Coronary artery (tissue), 2 donors: ENCODE data around the gene AP4B1.
"Not testable (repeated sequence)": the region's sequence is repeated elsewhere in the genome, so short reads cannot be mapped to it uniquely, and the experiment has no call there.

Experiments
- DNase-seq: peaks from one replicate; pipeline ENCODE4 v3.0.0-alpha.2; 2017; ENCODE audit warnings: low spot score
- H3K27ac ChIP-seq, 2 donors: fragments of 200-600 bp; sonication (generic); one replicate each; pipeline ENCODE4 v1.5.1; 2016 to 2019
- H3K4me3 ChIP-seq: fragments of 200-600 bp; sonication (generic); 2 replicates; pipeline ENCODE4 v1.5.1; 2016; ENCODE audit warnings: mild to moderate bottlenecking, moderate library complexity
- TF ChIP-seq, protein P1 (sequence below): fragments of 200-600 bp; sonication (generic); IDR thresholded peaks from one replicate; pipeline ENCODE4 v1.5.1; 2019; ENCODE audit warnings: antibody characterized with exemption

AP4B1 gene

DNA sequence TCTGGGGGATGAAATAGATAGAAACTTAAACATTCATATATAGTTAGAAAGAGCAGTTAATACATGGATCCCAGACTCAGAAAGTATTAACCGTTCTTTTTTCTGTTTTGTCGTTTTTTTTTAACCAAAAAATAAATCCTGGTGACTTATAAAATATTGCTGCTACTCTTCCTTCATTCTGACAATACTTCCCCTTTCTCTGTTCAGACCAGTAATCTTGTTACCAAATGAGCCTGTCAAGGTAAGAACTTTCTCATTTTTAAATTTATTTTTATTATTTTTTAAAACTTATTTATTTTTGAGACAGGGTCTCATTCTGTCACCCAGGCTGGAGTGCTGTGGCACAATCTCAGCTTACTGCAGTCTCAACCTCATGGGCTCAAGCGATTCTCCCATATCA lies 46.8 kb downstream of the AP4B1 start:
- H3K27ac ChIP-seq, result no peak overlapping the region
- DNase-seq, result no peak
- TF ChIP-seq, protein P1, sequence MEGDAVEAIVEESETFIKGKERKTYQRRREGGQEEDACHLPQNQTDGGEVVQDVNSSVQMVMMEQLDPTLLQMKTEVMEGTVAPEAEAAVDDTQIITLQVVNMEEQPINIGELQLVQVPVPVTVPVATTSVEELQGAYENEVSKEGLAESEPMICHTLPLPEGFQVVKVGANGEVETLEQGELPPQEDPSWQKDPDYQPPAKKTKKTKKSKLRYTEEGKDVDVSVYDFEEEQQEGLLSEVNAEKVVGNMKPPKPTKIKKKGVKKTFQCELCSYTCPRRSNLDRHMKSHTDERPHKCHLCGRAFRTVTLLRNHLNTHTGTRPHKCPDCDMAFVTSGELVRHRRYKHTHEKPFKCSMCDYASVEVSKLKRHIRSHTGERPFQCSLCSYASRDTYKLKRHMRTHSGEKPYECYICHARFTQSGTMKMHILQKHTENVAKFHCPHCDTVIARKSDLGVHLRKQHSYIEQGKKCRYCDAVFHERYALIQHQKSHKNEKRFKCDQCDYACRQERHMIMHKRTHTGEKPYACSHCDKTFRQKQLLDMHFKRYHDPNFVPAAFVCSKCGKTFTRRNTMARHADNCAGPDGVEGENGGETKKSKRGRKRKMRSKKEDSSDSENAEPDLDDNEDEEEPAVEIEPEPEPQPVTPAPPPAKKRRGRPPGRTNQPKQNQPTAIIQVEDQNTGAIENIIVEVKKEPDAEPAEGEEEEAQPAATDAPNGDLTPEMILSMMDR, result no peak
- H3K4me3 ChIP-seq, result no peak overlapping the region

DNA sequence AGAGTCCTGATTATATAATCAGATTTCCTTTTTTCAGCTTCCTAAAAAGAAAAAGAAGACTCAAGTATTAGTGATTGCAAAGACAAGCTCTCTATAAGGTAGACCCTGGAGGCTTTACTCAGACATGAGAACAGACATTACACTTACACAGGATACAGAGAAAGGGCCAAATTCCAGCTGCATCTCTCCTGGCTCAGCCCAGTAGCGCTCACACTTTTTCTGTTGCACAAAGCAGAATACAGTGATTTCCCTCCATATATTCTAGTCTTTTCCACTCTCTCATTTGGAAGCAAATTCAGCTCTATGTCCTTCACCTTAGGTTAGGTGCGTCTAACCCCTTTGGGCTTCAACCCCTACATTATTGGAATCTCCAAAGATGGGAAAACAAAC lies 48.2 kb downstream of the AP4B1 start:
- TF ChIP-seq, protein P1, result no peak
- DNase-seq, result no peak
- no peak overlapping the region for H3K4me3 ChIP-seq
- H3K27ac ChIP-seq, result no peak overlapping the region

DNA sequence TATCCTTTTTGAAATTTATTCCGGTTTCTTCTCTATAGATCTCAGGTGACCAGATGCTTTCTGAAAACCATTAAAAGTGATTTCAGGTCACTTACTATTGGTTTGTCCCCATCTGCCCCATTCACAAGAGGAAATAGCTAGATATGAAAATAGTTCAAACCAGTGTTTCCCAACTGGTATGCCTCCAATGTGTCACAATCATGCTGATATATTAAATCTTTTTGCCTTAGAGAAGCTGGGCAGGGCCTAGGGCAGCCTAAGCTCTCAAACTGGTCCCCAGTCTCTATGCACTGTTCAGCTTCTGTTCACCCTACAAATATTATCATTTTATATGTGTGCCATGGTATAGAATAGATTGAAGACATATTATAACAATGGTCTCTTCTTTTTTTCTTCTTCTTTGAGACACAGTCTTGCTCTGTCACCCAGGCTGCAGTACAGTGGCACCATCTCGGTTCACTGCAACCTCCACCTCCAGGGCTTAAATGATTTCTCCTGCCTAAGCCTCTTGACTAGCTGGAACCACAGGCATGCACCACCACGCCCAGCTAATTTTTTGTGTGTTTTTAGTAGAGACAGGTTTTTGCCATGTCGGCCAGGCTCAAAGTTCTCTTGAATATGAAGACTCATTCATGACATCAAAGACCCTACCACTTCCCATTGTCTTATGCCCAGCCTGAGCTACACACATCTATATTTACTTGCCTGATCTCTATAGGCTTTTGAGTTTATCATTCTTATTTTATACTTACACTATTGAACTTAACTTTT lies 48.8 kb downstream of the AP4B1 start:
- DNase-seq, result no peak
- no peak overlapping the region for H3K27ac ChIP-seq
- H3K4me3 ChIP-seq, result no peak overlapping the region
- TF ChIP-seq, protein P1, result no peak

DNA sequence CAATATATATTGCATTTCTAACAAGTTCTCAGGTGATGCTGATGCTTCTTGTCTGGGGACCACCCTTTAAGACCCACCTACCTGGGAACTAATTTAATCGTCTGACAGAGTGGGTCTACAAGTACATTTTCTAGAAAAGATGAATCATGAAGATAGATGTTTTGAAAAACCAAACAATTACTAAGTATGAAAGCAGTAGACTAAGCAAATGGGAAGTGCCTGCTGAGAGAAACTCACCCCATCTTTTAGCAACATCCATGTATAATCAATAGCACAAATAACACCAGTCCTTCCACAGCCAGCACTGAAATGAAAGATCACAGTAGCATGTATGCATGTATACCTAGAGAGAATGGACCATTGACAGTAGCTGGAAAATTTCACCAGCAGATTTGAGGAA lies 50.4 kb downstream of the AP4B1 start:
- DNase-seq, result no peak
- TF ChIP-seq, protein P1, result no peak
- Histone ChIP-seq H3K27ac (no peak overlapping the region), H3K4me3 (no peak overlapping the region)

DNA sequence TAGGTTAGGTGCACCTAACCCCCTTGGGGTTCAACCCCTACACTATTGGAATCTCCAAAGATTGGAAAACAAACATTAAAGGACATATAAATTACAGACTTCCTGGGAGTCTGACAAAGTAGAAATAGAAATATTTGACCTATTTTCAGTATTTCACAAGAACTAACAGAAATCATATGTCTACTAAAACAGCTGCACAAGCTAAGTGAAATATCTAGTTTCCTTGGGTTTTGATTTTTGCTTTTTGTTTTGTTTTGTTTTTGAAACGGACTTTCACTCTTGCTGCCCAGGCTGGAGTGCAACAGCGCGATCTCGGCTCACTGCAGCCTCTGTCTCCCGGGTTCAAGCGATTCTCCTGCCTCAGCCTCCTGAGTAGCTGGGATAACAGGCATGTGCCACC lies 51.9 kb downstream of the AP4B1 start:
- H3K27ac ChIP-seq, DNase-seq, H3K4me3 ChIP-seq: not testable (repeated sequence)

DNA sequence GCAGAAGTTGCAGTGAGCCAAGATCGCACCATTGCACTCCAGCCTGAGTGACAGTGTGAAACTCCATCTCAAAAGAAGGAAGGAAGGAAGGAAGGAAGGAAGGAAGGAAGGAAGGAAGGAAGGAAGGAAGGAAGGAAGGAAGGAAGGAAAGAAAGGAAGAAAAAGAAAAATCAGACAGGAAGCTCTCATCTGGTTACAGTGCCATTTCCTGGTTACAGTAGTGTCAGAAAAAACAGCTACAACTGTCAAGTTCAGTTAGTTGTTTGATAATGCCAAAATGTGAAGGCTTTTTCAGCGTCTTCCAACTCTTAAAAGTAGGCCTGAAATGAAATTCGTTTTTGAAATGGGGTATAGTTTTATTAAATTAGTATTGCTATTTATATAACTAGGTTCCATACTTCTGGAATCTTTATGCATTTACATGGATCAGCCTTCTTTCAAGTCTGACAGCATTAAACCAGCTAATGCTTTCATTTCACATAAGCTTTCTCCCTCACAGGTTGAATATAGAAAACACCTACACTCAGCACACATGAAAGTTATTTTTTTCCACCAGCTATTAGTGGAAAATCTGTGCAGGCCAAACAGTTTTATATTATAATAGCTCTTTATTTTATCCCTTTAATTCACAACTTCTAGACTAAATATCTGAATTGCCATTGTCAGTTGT lies 54.3 kb downstream of the AP4B1 start:
- no peak for DNase-seq
- no peak overlapping the region for H3K4me3 ChIP-seq
- TF ChIP-seq, protein P1, result no peak

DNA sequence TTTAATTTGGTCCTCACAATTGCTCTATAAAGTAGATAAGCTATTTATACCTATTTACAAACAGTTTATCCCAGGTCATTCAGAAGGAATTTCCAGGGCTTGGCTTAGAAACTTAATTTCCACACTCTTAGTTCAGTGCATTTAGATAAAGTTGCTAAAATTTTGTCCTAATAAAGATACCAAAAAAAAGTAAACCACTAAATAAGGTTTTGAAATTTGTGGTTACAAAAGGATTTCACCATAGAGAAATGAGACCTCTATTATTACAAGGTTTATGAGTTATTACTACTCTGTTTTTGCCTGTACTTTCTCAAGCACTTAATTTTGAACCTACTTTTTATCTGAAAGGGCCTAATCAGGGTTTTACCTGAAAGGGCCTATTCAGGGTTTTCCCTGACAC lies 55.5 kb downstream of the AP4B1 start:
- no peak for DNase-seq
- Histone ChIP-seq H3K27ac (no peak overlapping the region), H3K4me3 (no peak overlapping the region)
- TF ChIP-seq, protein P1, result no peak

More for the DNA sequence above, 54.3 kb downstream of the AP4B1 start:
- no peak overlapping the region for H3K27ac ChIP-seq
